Hepatocyte (in vitro differentiated cells): Measurements from ENCODE around the gene C14orf119.

Source experiments
- CTCF ChIP-seq: fragments of 200-600 bp; sonication (generic); IDR thresholded peaks from 2 replicates; pipeline ENCODE4 v1.5.1; 2016; ENCODE audit warnings: antibody characterized with exemption, mild to moderate bottlenecking; ENCODE audit not compliant: poor library complexity
- EZH2 ChIP-seq: fragments of 200-600 bp; sonication (generic); IDR thresholded peaks from 2 replicates; pipeline ENCODE4 v1.6.1; 2016; ENCODE audit warnings: antibody characterized with exemption, mild to moderate bottlenecking, borderline replicate concordance
- EZH2phosphoT487 ChIP-seq: fragments of 200-600 bp; sonication (generic); IDR thresholded peaks from one replicate; pipeline ENCODE4 v1.6.1; 2018; ENCODE audit warnings: antibody characterized with exemption, mild to moderate bottlenecking, low read depth, moderate library complexity; ENCODE audit not compliant: unreplicated experiment, severe bottlenecking

DNA sequence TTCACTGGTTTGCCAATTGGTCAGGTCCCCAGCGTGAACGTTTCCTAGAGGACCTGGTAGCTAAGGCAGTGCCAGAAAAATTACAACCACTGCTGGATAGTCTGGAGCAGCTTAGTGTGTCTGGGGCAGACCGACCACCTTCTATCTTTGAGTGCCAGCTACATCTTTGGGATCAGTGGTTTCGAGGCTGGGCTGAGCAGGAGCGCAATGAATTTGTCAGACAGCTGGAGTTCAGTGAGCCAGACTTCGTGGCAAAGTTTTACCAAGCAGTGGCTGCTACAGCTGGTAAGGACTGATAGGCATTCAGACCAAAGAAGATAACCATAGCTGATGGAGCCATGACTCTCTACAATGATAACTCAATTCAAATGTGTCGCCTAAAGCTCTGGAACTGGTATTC lies 2.5 kb downstream of the C14orf119 start:
- TF ChIP-seq EZH2 = no peak
- TF ChIP-seq CTCF = no peak
- no peak for TF ChIP-seq EZH2phosphoT487
